Epithelial cell of proximal tubule (primary cell): ENCODE measurements around the gene C11orf42. TPM values are rescaled to one million over a fixed set of nuclear protein-coding genes. Genes with fewer than 3 reads are reported as not detected.

ENCODE experiments used
- DNase-seq: peaks from one replicate; pipeline ENCODE4 v3.0.0-alpha.2; 2011; ENCODE audit warnings: low read depth
- H3K4me3 ChIP-seq: 2 replicates; pipeline ENCODE4 v1.5.1; 2011; ENCODE audit warnings: low read depth, mild to moderate bottlenecking, low read length
- CTCF ChIP-seq: conservative IDR thresholded peaks from 2 replicates; pipeline ENCODE4 v1.5.1; 2012; ENCODE audit warnings: low read depth, mild to moderate bottlenecking, low read length
- total RNA-seq: library from RNA; depleted of rRNA; stranded (reverse); fragments of >200 nt; gene quantifications from 2 replicates; pipeline ENCODE4 v1.2.3, GENCODE V29; 2015

C11orf42 gene
- total RNA-seq, 1 donor from 2014 or later = not detected

GRCh38 chr11:6204706-6205105 lies 651 bp upstream of the C11orf42 start:
- H3K4me3 ChIP-seq = no peak overlapping the region
- no peak for TF ChIP-seq CTCF
- no peak for DNase-seq

GRCh38 chr11:6206456-6207180 lies 1.3 kb downstream of the C11orf42 start:
- no peak for TF ChIP-seq CTCF
- DNase-seq = no peak
- H3K4me3 ChIP-seq = no peak overlapping the region

- no peak for TF ChIP-seq CTCF
- no peak overlapping the region for H3K4me3 ChIP-seq
- no peak for DNase-seq
Observed at GRCh38 chr11:6209801-6210200, 4.4 kb downstream of the C11orf42 start.

- TF ChIP-seq CTCF = no peak
Observed at GRCh38 chr11:6210274-6210955, 5.1 kb downstream of the C11orf42 start.

GRCh38 chr11:6214530-6214929 lies 9.2 kb downstream of the C11orf42 start:
- no peak for DNase-seq
- TF ChIP-seq CTCF = no peak

More at GRCh38 chr11:6210274-6210955, 5.1 kb downstream of the C11orf42 start:
- DNase-seq = no peak
- no peak overlapping the region for H3K4me3 ChIP-seq

GRCh38 chr11:6216501-6216900 lies 11.1 kb downstream of the C11orf42 start:
- DNase-seq = no peak
- H3K4me3 ChIP-seq = no peak overlapping the region
- no peak for TF ChIP-seq CTCF

More at GRCh38 chr11:6214530-6214929, 9.2 kb downstream of the C11orf42 start:
- no peak overlapping the region for H3K4me3 ChIP-seq
